UCSD-AML1 (cell line): ENCODE results near the gene LRRC8B.

Source experiments
- DNase-seq: peaks from one replicate; lab custom pipeline; 2025; ENCODE audit not compliant: unreplicated experiment; lab: John Stamatoyannopoulos, UW

LRRC8B gene

DNA sequence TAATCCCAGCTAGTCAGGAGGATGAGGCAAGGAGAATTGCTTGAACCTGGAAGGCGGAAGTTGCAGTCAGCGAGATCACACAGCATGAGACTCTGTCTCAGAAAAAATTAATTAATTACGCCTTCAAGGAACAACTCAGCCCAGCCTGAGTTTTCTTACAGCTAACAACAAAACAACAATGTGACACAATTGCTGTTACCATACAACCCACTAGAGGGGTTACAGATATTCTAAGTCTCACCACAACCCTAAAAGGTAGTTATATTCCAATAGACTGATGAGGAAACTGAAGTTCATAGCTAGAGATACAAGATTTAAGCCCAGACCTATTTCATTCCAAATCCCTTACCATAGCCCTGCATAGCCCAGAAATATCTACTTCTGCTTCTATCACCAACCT lies 105.4 kb downstream of the LRRC8B start:
- no peak for DNase-seq

DNA sequence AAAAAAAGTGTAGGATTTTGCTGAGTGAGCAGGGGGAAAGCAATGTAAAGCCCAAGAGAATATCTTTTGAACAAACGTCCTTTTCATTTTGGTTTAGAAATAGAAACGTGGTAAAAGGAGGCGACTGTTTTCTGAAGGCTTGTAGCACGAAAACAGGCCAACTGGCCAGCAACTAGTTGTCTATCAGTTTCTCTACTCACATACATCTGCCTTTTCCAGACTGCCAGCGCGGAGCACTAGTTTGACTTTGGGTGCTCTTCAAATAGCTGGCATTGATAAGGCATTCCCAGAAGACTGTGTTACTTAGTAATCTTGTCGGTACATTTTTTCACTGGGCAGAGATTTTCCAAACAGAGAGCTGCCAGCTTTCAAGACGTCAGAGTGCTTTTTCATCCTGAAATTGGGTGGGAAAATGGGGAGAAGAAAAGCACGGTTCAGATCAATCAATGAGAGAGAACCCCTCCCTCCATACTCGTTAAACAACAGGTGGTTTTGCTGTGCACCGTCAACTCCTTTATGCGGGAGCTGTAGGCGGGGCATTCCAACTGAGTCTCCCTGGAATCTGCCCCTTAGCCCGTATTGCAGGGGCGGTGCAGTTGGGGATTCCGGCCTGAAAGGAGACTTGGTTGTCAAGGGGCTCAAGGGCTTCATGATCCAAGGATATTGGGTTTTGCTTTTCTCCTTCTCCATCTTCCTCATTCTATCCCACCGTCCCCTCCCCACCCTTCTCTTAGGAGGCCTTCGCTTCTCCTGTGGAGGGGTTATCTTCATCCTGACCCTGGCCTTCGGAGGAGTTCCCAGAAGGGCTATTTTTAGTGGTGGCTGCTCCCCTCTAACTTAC lies 107.4 kb downstream of the LRRC8B start:
- no peak for DNase-seq

DNA sequence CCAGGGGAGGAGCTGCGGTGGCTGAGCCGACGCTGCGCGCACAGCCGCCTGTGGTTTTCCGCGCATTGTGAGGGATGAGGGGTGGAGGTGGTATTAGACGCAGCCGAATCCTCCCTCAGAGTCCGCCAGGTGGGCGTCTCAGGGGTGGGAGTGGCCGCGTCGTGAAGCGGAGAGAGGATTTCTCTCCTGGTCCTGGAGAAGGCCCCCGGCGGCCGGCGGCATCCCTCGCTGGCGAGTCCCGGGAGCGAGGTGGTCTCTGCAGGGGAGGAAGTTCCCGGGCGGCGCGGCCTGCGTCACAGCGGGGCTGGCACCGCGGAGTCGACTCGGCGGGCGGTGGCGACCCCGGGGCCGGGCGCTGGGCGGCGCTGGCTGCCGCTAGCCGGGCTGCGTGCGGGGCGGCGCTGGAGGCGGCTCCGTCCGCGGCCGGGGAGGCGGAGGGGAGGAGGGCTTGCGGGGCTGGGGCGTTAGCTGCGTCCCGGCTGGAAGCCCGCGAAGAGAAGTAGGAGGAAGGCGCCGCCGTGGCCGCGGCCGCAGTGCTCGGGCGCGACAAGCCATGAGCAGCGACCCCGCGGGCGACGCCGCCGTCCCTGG lies 108.1 kb downstream of the LRRC8B start, which contains the start of gene LRRC8C:
TSS of gene LRRC8C (plus strand) at position 464 of the 591 bp plus-strand sequence. CDS start 53,354 bp downstream, outside the sequence.
- DNase-seq, result peak; percentile 89

DNA sequence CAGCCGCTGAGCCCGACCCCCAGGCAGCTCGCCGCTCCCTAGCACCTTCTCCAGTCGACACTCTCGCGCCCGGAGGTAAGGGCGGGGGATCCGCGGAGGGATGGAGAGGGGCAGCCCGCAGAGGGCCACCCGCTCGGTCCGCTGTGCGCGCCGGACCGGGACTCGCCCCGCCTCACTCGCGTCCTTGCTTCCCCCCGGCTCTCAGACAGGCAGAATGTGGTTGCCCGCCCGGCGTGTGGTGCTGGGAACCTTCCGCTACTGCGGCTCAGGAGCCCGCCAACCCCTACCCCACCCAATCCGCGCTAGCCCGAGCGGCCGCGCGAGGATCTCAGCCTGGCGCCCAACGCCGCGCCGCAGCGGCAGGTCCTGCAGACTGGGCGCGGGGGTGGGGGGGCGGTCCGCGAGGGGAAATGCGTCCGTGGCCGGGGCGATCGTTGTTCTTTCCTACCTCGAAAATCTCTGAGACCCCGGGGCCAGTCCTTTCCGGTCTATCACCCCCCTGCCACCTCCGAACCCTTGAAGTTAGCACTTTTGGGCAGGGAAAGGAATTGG lies 108.7 kb downstream of the LRRC8B start:
- peak; percentile 73 for DNase-seq

DNA sequence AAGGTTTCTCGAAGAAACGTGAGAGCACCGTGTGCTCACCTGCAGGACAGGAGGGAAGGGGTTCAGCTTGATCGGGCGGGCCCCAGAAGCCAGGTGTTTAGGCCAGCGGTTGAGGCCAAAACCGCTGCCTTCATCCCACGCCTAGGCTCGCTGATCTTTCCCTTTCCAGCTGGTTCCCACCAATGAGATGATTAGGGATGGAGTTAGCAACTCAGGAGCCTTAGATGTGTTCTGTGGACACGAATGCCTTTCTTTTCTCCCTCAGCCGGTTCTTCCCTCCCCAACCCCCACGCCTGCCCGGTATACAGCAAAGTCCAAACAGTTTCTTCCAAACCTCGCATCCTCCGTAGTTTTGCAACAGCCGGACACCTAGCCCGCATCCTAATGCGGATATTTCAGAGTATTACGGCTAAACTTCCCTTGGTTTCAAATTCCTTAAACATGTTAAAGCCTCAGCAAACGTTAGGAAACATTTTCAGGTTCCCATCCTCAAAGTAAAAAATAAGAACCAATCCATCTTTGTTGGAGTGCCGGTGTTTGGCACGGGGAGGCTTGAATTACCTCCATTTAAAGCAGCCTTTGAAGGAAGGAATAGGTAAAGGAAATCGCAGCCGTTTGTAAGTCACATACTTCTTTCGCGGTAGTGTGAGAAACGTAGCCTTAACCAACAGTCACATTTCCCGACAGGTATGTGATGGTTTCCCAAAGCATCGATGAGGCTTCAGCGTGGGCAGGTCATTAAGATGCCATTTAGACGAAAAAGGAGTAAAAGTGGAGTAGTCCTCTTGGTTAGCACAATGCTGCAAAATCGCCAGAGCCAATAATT lies 109.4 kb downstream of the LRRC8B start:
- no peak for DNase-seq

DNA sequence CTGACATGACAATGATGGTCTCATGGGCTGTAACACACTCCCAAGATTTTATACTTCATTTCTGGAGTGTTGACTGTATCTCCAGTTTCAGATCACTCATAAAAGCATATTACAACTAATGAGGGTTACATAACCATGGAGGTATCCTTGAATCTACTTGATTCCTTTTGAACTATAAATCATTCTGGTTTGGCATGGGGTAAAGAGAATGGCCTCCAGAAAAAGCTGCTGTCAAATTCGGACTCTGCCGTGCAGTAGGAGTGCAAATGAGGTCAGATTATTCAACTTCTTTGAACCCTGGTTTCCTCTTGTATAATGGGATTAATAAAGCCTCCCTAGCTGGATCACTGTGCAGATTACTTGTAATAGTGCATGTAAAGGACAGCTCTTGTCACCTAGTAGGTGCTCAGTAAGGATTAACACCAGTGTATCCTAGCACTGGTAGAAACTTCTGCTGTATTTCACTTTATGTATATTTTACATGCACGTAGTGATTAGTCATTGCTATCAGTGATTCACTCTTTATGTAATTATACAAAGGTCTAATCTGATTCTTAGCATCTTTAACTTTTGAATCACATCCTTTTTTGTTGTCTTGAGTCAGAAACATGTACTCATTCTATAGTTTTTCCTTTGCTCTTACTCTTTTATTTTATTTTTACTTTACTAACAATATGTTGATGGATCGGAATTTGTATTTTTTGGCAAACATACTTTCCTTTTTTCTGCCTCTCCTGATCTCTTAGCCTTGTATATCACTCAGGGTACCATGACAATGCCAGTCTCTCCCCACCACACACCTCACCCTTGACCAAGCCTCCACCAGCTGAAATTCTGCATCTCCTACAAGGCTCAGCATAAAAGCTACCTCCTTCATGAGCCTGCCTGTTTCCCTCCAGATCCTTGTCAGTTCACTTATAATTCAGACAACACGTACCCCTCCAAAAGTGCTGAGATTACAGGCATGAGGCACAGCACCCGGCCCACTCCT lies 111.5 kb downstream of the LRRC8B start:
- no peak for DNase-seq

DNA sequence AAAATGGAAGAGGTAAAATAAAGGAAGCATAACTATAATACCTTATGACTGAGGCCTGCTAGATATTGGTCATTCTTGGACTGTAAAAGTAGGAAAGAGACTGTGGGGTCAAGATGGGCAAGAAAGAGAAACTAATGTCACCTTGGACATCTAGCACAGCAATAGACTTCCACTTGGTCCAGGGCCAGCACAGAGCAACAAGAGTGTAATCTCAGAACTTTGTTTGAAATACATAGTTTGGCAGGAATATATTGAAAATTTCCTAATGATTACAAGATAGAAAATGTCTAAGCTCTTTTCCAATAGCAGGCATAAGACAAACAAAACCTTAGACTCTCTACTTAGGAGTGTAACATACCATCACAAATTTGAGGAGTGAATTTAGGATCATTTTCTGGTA lies 112.9 kb downstream of the LRRC8B start:
- no peak for DNase-seq

DNA sequence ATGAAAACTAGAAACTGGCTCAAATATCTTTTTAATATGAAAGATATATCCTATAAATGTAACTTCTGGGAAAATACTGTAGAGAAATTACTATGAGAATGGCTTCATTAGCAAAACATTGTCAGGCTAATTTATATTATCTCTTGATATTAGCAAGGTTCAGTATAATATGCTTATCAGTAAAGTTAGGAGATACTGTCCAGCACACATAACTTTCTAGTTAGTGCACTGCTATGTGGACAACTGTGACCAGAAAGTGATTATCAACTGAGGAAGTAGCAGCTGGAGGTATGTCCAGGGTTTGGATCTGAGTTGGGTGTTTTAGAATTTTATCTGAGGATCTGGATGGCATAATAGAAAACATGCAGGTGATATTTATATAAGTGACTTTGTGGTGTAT lies 115.8 kb downstream of the LRRC8B start:
- DNase-seq, result no peak

DNA sequence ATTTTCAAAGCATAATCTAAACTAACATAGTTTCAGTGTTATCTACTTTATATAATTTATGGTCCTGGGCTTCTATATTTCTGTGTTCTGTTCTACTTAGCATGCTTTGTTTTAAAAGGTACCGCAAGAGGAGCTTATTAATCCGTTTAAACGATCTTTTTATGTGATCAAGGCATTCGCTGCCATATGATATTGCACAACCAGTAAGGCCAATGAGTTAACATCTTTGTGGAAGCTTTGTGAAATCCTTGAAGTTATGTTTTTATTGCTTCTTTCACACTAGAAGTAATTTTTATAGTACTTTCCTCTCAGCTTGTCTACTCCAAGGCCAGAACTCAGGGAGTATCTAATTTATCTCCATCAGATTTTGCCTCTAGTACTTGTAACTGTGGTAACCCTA lies 117.2 kb downstream of the LRRC8B start:
- no peak for DNase-seq

DNA sequence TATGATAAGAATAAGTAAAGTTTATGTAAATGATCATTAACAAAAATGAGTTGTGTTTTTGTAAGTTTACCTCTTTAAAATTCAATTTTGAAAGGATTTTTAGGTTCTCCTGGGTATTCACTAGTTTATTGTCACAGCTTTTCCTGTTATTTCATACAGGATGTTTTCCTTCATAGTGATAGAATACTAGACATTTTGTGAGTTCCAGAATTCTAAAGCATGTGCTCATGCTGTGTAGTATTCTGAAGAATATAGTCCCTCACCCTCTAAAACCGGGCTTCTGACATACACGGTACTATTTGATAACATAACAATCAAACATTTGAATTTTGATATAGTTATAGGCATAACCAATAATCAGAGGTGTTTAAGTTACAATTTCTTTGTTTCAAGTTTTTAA lies 118.9 kb downstream of the LRRC8B start:
- no peak for DNase-seq

DNA sequence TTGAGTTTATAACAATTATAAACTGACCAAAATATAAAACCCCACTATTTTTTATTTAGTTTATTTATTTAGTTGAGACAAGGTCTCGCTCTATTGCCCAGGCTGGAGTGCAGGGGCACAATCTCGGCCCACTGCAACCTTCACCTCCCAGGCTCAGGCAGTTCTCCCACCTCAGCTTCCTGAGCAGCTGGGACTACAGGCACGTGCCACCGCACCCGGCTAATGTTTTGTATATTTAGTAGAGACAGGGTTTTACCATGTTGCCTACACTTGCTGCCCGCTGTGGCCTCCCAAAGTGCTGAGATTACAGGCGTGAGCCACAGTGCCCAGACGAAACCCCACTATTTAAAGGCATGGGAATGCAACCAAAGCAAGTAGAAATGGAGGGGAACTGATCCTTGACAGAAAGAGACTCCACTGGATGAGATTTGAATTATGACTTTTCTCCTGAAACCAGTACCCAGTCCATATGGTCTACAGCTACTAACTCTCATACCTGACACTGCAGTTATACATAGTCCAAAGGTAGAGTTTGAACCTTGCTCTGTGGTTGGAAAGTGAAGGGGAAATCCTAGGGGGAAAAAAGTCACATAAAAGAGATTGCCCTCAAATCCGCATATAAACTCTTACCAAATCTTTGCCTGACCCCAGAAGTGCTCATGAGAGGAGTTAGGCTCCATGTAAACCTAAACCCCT lies 119.6 kb downstream of the LRRC8B start:
- no peak for DNase-seq

DNA sequence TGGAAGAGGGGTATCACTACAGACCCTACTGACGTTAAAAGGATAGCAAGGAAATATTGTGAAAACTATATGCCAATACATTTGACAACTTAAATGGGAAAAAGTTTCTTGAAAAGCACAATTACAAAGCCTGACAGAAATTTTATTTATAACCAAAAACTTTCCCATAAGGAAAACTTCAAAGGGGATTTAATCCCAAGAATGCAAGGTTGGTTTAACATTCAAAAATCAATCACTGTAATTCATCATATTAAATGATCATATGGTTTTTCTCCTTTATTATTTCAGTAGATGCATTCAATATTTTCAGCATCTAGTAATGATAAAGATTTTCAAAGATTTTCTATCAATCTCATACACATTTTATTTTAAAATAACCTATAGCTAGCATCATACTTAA lies 121.6 kb downstream of the LRRC8B start:
- no peak for DNase-seq
